Stimulated activated naive B cell treated with anti-CD40 and anti-IgM and Interleukin-4, amounts not matched to agents 10 μg/mL and 1 μg/mL and 100 μg/mL, for 72 hours (primary cell): ENCODE results near the gene CSRNP3.
A peak's percentile ranks its signal among the peaks of the same experiment; 100 is the strongest.

Source experiments
- ATAC-seq, 2 donors: fragments of 150-1000 bp; cut with Tn5 transposase; replicated peaks; 2 replicates each; pipeline ENCODE4 v1.10.0; 2021; ENCODE audit warnings: moderate library complexity in 1 of 2
- DNase-seq: peaks from one replicate; pipeline ENCODE4 v3.0.0; 2021
- H3K27ac Mint-ChIP-seq: one replicate; pipeline ENCODE4 v1.8.0; 2022; ENCODE audit warnings: mild to moderate bottlenecking, mixed read lengths
- H3K27me3 Mint-ChIP-seq, 2 donors: one replicate each; pipeline ENCODE4 v1.8.0; 2022; ENCODE audit warnings: mixed read lengths in 2 of 2
- H3K36me3 Mint-ChIP-seq, 2 donors: one replicate each; pipeline ENCODE4 v1.8.0; 2022; ENCODE audit warnings: mixed read lengths in 2 of 2, mild to moderate bottlenecking in 1 of 2
- H3K4me1 Mint-ChIP-seq, 2 donors: one replicate each; pipeline ENCODE4 v1.8.0; 2022; ENCODE audit warnings: mixed read lengths in 2 of 2, mild to moderate bottlenecking in 1 of 2
- H3K4me3 Mint-ChIP-seq, 2 donors: one replicate each; pipeline ENCODE4 v1.8.0; 2022; ENCODE audit warnings: mild to moderate bottlenecking in 2 of 2, mixed read lengths in 2 of 2, moderate library complexity in 1 of 2
- H3K9me3 Mint-ChIP-seq, 2 donors: one replicate each; pipeline ENCODE4 v1.8.0; 2022; ENCODE audit warnings: mixed read lengths in 2 of 2, mild to moderate bottlenecking in 1 of 2

Gene CSRNP3

DNA sequence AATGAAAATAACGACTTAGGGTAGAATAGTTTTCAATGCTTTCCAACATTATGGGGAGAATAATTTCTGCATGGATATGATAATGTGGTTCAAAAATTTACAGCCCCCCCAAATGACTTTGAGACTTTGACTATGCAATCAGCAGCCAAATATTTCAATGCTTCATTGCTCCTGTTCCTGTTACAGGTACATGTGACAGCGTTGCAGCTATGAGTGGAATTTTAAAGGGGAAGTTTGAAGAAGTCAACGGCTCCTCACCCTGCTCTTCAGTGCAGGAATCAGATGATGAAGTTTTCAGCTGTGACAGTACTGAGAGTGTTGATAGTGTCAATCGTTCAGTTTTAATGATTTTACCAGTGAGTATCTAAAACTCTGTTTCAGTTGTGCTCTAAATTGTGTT lies 25.1 kb downstream of the CSRNP3 start:
- ATAC-seq (no peak), DNase-seq (no peak)
- Mint-ChIP-seq H3K4me1 (peaks cover 3 to 8% of the 10 kb centered on the region in 2 donors), H3K4me3 (no peak overlapping the region), H3K36me3 (no peaks in the 10 kb centered on the region), H3K9me3 (peaks cover 0 to 3% of the 10 kb centered on the region in 2 donors), H3K27me3 (no peaks in the 10 kb centered on the region), H3K27ac (no peak overlapping the region)

DNA sequence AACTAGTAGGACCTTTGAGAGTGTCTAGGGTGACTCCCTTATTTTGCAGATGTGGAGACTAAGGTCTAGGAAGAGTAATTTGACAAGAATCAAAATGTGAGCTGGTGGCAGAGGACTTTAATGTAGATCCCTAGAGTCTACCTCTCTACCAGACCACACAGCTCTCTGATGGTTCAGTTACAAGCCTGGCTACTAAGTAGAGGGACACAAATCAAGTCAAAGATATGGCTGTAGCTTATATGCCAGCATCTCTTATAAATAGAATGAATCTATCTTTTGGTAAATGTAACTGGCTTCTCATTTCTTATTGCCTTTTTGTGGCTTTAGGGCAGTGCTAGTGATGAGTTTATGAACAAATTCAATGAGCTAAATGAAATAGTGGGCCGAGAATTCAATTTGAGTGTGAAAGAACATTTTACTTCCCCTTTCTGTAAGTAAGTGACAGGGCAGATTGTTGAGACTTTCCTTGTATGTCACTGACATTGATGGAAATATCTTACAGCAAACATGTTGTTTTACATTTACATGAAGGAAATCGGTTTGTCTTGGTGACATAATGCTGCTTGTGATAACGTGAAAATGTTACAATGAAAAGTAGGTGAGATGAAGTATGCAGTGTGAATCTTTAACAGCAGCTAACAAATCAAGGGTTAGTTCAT lies 28.3 kb downstream of the CSRNP3 start:
- Mint-ChIP-seq H3K36me3 (no peaks in the 10 kb centered on the region), H3K9me3 (no peaks in the 10 kb centered on the region), H3K4me1 (peaks cover 3 to 8% of the 10 kb centered on the region in 2 donors), H3K27me3 (no peaks in the 10 kb centered on the region), H3K27ac (no peak overlapping the region), H3K4me3 (no peak overlapping the region)
- peak; percentile 48 to 65 for ATAC-seq
- no peak for DNase-seq

- Mint-ChIP-seq H3K9me3 (no peaks in the 10 kb centered on the region), H3K4me3 (no peak overlapping the region), H3K4me1 (peaks cover 3 to 8% of the 10 kb centered on the region in 2 donors), H3K36me3 (no peaks in the 10 kb centered on the region), H3K27me3 (no peaks in the 10 kb centered on the region), H3K27ac (no peak overlapping the region)
- no peak for DNase-seq
- ATAC-seq = no peak
Measured at GRCh38 chr2:165499131-165499530, 29.6 kb downstream of the CSRNP3 start.

- DNase-seq = no peak
- no peaks in the 10 kb centered on the region for H3K36me3 Mint-ChIP-seq
- H3K4me3 Mint-ChIP-seq = no peak overlapping the region
- H3K9me3 Mint-ChIP-seq = no peaks in the 10 kb centered on the region
- peaks cover 3 to 8% of the 10 kb centered on the region in 2 donors for H3K4me1 Mint-ChIP-seq
- no peak overlapping the region for H3K27ac Mint-ChIP-seq
- H3K27me3 Mint-ChIP-seq = no peaks in the 10 kb centered on the region
- no peak for ATAC-seq
Measured at GRCh38 chr2:165500001-165500400, 30.5 kb downstream of the CSRNP3 start.

DNA sequence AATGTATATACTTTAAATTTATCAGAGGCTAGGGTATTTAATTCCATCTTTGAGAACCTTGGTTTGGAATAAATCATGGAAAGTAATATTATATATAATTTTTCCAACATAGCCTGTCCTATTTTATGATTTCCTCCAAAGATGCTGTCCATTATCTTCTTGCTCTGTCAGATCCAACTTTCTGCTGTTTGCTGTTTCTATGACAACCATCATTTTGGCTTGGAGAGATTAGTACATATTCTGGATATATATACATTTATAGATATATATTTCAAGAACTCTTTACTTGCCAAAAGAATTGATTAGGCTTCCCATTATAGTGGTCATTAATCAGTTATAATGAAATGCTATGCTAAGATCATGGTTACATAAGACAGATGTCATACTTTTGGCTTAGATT lies 31.3 kb downstream of the CSRNP3 start:
- DNase-seq = no peak
- Mint-ChIP-seq H3K27ac (no peak overlapping the region), H3K27me3 (no peaks in the 10 kb centered on the region), H3K36me3 (no peaks in the 10 kb centered on the region), H3K4me1 (peaks cover 3 to 8% of the 10 kb centered on the region in 2 donors), H3K4me3 (no peak overlapping the region), H3K9me3 (no peaks in the 10 kb centered on the region)
- no peak for ATAC-seq

GRCh38 chr2:165505514-165505913 lies 36.0 kb downstream of the CSRNP3 start:
- ATAC-seq = no peak
- H3K4me1 Mint-ChIP-seq = no peaks in the 10 kb centered on the region
- no peak overlapping the region for H3K4me3 Mint-ChIP-seq
- no peak for DNase-seq
- no peaks in the 10 kb centered on the region for H3K9me3 Mint-ChIP-seq
- no peaks in the 10 kb centered on the region for H3K27me3 Mint-ChIP-seq
- H3K36me3 Mint-ChIP-seq = no peaks in the 10 kb centered on the region
- no peak overlapping the region for H3K27ac Mint-ChIP-seq

- H3K4me1 Mint-ChIP-seq = no peaks in the 10 kb centered on the region
- H3K4me3 Mint-ChIP-seq = no peak overlapping the region
- no peak for ATAC-seq
- H3K27me3 Mint-ChIP-seq = no peaks in the 10 kb centered on the region
- DNase-seq = no peak
- no peak overlapping the region for H3K27ac Mint-ChIP-seq
- H3K9me3 Mint-ChIP-seq = no peaks in the 10 kb centered on the region
- H3K36me3 Mint-ChIP-seq = no peaks in the 10 kb centered on the region
Measured at GRCh38 chr2:165508927-165509326, 39.4 kb downstream of the CSRNP3 start.

- Mint-ChIP-seq H3K9me3 (no peaks in the 10 kb centered on the region), H3K4me1 (no peaks in the 10 kb centered on the region), H3K4me3 (no peak overlapping the region), H3K27ac (no peak overlapping the region), H3K27me3 (peaks cover 6 to 7% of the 10 kb centered on the region in 2 donors), H3K36me3 (no peaks in the 10 kb centered on the region)
- DNase-seq = no peak
- ATAC-seq = no peak
Measured at GRCh38 chr2:165513479-165513878, 44.0 kb downstream of the CSRNP3 start.

GRCh38 chr2:165518611-165519010 lies 49.1 kb downstream of the CSRNP3 start:
- H3K27me3 Mint-ChIP-seq = peaks cover 6 to 7% of the 10 kb centered on the region in 2 donors

DNA sequence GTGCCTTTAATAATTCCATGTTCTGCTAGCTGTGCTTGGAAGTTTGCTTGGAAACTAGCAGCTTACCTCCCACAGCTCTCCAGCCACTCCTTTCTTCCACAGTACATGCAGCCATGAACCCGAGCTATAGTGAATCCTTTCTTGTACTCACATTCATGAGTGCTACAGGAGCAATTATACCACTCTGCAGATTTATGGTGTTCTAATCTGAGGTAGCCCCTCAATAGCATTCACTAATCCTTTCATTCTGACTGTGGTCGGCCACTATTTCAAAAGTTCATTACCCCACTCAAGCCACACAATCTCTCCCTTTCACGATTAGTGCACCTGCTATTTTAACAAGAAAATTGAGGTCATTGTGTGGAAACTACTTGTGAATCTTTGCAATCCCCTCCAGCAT lies 53.2 kb downstream of the CSRNP3 start:
- Mint-ChIP-seq H3K27me3 (peaks cover 0 to 2% of the 10 kb centered on the region in 2 donors), H3K9me3 (no peaks in the 10 kb centered on the region), H3K4me3 (no peak overlapping the region), H3K36me3 (no peaks in the 10 kb centered on the region), H3K4me1 (no peaks in the 10 kb centered on the region), H3K27ac (no peak overlapping the region)
- DNase-seq (no peak), ATAC-seq (no peak)

More at GRCh38 chr2:165518611-165519010, 49.1 kb downstream of the CSRNP3 start:
- Mint-ChIP-seq H3K4me1 (no peaks in the 10 kb centered on the region), H3K9me3 (no peaks in the 10 kb centered on the region), H3K27ac (no peak overlapping the region), H3K36me3 (no peaks in the 10 kb centered on the region), H3K4me3 (no peak overlapping the region)
- no peak for DNase-seq
- ATAC-seq = no peak

GRCh38 chr2:165524720-165525119 lies 55.2 kb downstream of the CSRNP3 start:
- Mint-ChIP-seq H3K9me3 (no peaks in the 10 kb centered on the region), H3K4me3 (no peak overlapping the region), H3K36me3 (no peaks in the 10 kb centered on the region), H3K27me3 (peaks cover 4 to 8% of the 10 kb centered on the region in 2 donors), H3K4me1 (peaks cover 2 to 8% of the 10 kb centered on the region in 2 donors), H3K27ac (no peak overlapping the region)
- DNase-seq = no peak
- no peak for ATAC-seq

DNA sequence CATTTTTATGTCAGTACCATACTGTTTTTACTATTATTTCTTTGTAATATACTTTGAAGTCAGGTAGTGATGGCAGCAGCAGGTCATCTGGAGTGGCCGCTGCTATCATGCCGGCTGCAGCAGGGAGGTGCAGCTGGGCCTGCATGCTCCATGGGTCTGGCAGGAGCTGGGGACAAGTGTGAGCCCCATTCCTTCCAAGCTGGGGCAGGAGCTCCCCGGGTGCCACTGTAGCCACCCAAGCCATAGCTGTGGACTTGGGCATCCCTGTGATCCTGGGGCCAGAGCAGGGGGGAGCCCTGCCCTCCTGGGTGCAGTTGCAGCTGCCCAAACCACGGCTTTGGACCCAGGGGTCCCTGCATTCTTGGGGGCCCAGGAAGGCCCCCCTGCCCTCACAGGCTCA lies 59.2 kb downstream of the CSRNP3 start:
- peaks cover 12 to 14% of the 10 kb centered on the region in 2 donors for H3K27me3 Mint-ChIP-seq
- no peak overlapping the region for H3K4me3 Mint-ChIP-seq

DNA sequence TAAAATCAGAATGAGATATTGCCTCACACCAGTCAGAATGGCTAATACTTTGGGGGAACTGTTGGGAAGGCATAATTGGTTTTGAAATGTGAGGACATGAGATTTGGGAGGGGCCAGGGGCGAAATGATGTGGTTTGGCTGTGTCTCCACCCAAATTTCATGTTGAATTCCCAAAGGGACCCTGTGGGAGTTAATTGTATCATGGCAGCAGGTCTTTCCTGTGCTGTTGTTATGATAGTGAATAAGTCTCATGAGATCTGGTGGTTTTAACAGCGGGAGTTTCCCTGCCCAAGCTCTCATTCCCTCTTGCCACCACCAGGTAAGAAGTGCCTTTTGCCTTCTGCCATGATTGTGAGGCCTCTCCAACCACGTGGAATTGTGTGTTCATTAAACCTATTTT lies 59.6 kb downstream of the CSRNP3 start:
- DNase-seq (no peak), ATAC-seq (peak in 1 of 2 donors; percentile 64)
- Mint-ChIP-seq H3K27ac (no peak overlapping the region), H3K9me3 (peaks cover 4 to 6% of the 10 kb centered on the region in 2 donors), H3K4me3 (no peak overlapping the region), H3K36me3 (peaks cover 0 to 2% of the 10 kb centered on the region in 2 donors), H3K4me1 (peaks cover 2 to 8% of the 10 kb centered on the region in 2 donors), H3K27me3 (peaks cover 12 to 14% of the 10 kb centered on the region in 2 donors)

More for the DNA sequence above, 59.2 kb downstream of the CSRNP3 start:
- DNase-seq (no peak), ATAC-seq (no peak)
- Mint-ChIP-seq H3K4me1 (peaks cover 2 to 8% of the 10 kb centered on the region in 2 donors), H3K27ac (no peak overlapping the region), H3K36me3 (peaks cover 0 to 2% of the 10 kb centered on the region in 2 donors), H3K9me3 (peaks cover 4 to 6% of the 10 kb centered on the region in 2 donors)

DNA sequence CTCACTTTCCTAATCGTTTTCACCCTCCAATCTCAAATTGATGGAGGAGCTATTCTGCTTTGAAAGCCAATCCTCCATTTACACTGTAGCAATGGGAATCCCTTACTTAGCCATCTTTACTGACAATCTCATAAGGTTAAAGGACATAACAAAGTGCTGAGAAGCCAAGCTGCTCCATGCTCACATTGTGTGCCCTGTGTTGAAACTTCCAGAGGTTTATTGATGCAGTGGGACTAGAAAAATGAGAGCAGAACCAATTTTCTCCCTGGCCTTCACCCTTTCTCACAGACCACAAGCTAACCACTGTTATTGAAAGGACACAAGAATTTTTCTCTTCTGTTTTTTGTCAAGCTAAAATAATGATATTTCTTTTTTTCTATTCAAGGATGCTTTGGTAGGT lies 63.8 kb downstream of the CSRNP3 start:
- no peak for ATAC-seq
- Mint-ChIP-seq H3K27me3 (peaks cover 8 to 14% of the 10 kb centered on the region in 2 donors), H3K4me3 (no peak overlapping the region), H3K9me3 (peaks cover 4 to 6% of the 10 kb centered on the region in 2 donors), H3K27ac (no peak overlapping the region), H3K36me3 (peaks cover 0 to 2% of the 10 kb centered on the region in 2 donors), H3K4me1 (peaks cover 9 to 18% of the 10 kb centered on the region in 2 donors)
- DNase-seq = no peak

DNA sequence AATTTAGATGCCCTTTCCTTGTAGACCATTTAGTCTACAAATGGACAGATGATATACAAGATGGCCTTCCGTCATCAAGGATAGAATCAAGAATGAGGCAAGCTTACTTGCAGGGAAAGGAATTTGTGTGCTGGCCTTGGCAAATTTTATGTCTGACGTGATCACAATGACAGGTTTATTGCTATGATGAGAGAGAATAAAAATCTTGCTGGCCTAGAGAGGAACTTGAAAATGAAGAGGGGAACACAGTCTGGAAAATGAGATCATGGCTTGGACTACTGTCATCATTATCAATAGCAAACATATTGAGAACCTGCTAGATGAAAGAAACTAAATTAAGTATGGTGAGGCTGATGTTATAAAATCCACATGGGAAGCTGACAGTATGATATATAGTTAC lies 66.0 kb downstream of the CSRNP3 start:
- no peak overlapping the region for H3K27ac Mint-ChIP-seq
- ATAC-seq = no peak
- H3K27me3 Mint-ChIP-seq = peaks cover 6 to 8% of the 10 kb centered on the region in 2 donors
- H3K36me3 Mint-ChIP-seq = peaks cover 0 to 2% of the 10 kb centered on the region in 2 donors
- H3K9me3 Mint-ChIP-seq = peaks cover 4 to 6% of the 10 kb centered on the region in 2 donors
- no peak for DNase-seq
- H3K4me3 Mint-ChIP-seq = no peak overlapping the region
- H3K4me1 Mint-ChIP-seq = peaks cover 7 to 10% of the 10 kb centered on the region in 2 donors
